SK-N-MC (cell line): ENCODE measurements around the gene RGL1.

Source experiments
- EZH2 ChIP-seq: fragments of 200-600 bp; sonication (generic); IDR thresholded peaks from one replicate; pipeline ENCODE4 v1.6.1; 2017; ENCODE audit warnings: antibody characterized with exemption
- FOXP2 ChIP-seq: optimal IDR thresholded peaks from 2 replicates; pipeline ENCODE3; 2011; ENCODE audit warnings: mild to moderate bottlenecking, moderate library complexity; ENCODE audit not compliant: insufficient read depth; ENCODE audit errors: extremely low read length, control extremely low read depth
- POLR2AphosphoS5 ChIP-seq: IDR thresholded peaks from 2 replicates; pipeline ENCODE4 v1.6.1; 2012; ENCODE audit warnings: mild to moderate bottlenecking, low read depth, low read length, borderline replicate concordance

DNA sequence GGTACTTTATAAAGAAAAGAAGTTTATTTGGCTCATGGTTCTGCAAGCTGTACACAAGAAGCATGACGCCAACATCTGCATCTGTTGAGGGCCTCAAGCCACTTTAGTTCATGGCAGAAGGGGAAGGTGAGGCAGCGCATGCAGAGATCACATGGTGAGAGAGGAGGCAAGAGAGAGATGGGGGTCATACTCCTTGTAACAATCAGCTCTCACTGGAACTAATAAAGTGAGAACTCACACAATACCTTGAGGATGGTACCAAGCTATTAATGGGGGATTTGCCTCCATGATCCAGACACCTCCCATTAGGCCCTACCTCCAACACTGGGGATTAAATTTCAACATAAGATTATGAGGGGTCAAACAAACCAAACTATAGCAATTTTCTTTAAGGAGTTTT lies 3.3 kb upstream of the RGL1 start:
- TF ChIP-seq EZH2: no peak
- TF ChIP-seq POLR2AphosphoS5: no peak
- TF ChIP-seq FOXP2: no peak
